ENCODE measurements around the gene MYO1H.

MYO1H gene

DNA sequence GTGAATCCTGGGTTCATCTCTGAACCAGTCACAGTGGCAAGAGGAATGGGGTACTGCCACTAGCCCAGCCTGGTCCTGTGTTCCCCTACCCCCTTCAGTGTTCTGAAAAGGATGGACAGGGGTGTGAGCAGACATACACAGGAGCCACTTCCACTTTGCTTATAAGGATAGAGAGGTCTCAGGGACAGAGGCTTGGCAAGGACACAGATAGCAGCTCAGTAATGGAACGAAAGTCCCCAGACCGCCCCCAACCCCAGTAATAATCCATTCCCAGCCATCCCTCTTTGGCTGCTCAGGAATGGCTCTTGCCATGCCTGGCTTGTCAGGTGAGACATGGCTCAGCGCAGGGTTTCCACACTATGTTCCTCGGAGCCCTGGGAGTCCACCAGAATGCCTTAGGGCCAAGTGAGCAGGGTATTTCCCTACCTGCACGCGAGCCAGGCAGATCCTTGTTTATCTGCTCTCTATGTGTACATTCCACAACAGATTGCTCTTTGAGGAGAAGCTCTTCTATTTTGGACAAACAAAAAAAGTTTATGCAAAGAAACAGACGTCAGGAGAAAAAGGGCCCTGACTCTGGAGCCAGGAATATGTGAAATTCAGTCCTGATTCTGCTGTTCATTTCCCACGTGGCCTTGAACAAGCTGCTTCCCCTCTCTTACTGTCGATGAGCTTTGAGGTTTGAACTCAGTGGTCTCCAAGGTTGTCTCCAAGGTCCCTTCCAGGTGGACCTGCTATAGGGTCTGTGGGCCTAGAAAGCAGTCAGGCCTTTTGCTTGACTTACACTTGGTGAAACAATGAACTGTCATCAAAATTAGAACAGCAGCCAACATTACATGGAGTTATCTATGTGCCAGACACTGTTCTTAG is 139.7 kb downstream of the MYO1H start:
- TF ChIP-seq, protein P1, sequence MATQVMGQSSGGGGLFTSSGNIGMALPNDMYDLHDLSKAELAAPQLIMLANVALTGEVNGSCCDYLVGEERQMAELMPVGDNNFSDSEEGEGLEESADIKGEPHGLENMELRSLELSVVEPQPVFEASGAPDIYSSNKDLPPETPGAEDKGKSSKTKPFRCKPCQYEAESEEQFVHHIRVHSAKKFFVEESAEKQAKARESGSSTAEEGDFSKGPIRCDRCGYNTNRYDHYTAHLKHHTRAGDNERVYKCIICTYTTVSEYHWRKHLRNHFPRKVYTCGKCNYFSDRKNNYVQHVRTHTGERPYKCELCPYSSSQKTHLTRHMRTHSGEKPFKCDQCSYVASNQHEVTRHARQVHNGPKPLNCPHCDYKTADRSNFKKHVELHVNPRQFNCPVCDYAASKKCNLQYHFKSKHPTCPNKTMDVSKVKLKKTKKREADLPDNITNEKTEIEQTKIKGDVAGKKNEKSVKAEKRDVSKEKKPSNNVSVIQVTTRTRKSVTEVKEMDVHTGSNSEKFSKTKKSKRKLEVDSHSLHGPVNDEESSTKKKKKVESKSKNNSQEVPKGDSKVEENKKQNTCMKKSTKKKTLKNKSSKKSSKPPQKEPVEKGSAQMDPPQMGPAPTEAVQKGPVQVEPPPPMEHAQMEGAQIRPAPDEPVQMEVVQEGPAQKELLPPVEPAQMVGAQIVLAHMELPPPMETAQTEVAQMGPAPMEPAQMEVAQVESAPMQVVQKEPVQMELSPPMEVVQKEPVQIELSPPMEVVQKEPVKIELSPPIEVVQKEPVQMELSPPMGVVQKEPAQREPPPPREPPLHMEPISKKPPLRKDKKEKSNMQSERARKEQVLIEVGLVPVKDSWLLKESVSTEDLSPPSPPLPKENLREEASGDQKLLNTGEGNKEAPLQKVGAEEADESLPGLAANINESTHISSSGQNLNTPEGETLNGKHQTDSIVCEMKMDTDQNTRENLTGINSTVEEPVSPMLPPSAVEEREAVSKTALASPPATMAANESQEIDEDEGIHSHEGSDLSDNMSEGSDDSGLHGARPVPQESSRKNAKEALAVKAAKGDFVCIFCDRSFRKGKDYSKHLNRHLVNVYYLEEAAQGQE (IDR thresholded peaks at IDR 0.05; ENCODE audit: insufficient read depth in 1 of 2, low read depth in 2 of 2, low read length in 2 of 2), result no peak

DNA sequence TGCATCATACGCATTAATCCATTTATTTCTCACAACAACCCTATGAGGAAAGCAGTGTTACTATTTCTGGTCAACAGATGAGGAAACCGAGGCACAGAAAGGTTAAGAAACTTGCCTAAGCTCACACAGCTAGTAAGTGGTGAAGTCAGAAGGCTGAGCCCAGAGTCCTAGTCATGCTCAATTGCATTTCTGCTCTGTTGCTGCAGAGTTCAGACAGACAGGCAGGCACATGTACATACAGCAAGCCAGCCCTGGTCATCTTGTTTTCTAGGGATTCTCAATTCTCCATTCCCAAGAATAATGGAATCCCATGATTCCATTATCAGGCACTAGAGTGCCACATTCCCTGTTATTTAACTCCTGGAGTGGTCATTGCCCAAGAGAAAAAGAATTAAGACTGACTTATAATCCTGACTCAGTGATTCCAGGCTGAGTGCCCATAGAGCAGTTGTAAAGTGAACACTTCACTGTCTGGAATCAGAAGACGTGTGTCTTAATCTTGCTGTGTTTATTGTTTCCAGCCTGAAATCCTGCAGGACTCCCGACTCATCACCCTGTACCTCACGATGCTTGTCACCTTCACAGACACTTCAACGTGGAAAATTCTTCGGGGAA is 140.5 kb downstream of the MYO1H start:
- TF ChIP-seq TAF1 (IDR thresholded peaks at IDR 0.05; ENCODE audit: borderline replicate concordance, insufficient read depth, low read length), result no peak
- no peak for TF ChIP-seq POLR2AphosphoS5 (IDR thresholded peaks at IDR 0.05; ENCODE audit: low read depth, low read length)
- TF ChIP-seq FOXP2 (optimal IDR thresholded peaks at IDR 0.05; ENCODE audit: borderline replicate concordance, extremely low read depth, extremely low read length, insufficient read depth), result no peak
- TF ChIP-seq, protein P1 (IDR thresholded peaks at IDR 0.05; ENCODE audit: insufficient read depth in 1 of 2, low read depth in 2 of 2, low read length in 2 of 2), result no peak
- TF ChIP-seq SIN3A (IDR thresholded peaks at IDR 0.05; ENCODE audit: borderline replicate concordance, insufficient read depth, low read length), result no peak

DNA sequence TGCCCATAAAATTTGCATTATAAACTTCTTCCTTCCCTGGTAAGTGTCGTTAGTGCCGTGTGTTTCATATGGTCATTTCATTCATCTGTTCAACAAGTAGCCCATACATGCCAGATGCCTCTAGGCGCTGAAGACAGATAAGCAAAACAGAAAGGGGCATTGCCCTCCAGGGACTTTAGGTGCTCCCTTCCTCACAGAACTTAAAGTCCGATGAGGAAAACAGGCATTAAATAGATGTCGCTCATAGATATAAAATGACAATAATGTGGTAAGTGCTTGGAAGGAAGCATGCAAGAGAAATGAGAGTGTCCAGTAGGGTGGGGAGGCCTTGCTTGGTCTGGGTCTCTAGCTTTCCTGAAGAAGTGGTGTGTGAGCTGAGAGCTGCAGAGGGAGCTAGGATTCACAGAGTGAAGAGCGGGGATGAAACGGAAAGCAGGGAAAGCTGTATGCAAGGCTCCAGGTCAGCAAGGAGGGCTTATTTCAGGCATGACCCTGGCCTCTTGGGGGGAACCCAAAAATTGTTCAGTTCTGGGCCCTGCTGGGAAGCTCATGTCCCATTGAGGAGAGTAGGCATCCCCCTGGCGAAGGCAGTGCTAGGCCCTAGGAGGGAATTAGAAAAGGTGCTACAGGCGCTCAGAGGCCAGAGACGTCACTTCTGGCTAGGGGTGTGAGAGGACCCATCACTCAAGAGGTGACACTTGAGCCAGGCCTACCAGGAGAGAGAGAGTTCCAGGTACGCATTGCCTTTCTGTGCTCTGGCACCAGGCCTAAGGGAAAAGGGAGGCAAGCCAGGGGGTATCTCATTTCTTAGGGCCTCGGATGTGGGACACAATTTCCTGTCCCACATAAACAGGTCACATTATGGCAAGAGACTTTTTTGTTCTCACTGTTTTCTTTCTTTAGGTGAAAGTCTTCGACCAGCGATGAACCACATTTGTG is 141.6 kb downstream of the MYO1H start:
- no peak for TF ChIP-seq SIN3A (IDR thresholded peaks at IDR 0.05; ENCODE audit: borderline replicate concordance, insufficient read depth, low read length)

DNA sequence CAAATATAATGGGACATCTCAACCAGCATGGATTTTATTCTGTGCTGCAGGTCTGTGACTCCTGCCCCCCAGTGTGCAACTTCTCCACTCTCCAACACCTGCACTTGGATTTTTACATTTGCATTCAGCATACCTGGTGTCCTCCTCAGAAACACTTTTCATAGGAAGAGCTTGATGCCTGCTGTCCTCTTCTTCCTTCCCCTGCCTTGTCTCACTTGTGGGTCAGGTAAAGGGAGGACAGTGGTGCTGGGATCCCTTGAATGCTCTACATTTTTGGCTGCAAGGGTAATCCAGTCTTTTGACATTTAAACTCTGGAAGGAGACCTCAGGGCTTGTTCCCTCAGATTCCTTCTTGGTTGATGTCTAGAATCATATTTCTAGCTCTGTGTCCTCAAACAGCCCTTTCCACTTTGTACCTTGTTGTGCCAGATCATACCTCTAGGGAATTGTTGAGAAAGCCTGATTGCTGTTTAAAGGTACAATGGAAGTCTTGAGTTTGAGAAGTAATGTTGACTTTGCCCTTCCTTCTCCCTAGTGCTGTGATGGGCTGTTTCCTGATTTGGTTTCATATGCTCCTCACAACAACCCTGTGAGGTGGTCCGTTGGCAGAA is 142.4 kb downstream of the MYO1H start:
- TF ChIP-seq, protein P1 (IDR thresholded peaks at IDR 0.05; ENCODE audit: insufficient read depth in 1 of 2, low read depth in 2 of 2, low read length in 2 of 2), result no peak
- TF ChIP-seq FOXP2 (optimal IDR thresholded peaks at IDR 0.05; ENCODE audit: borderline replicate concordance, extremely low read depth, extremely low read length, insufficient read depth) (no peak), POLR2AphosphoS5 (IDR thresholded peaks at IDR 0.05; ENCODE audit: low read depth, low read length) (no peak), SIN3A (IDR thresholded peaks at IDR 0.05; ENCODE audit: borderline replicate concordance, insufficient read depth, low read length) (no peak), TAF1 (IDR thresholded peaks at IDR 0.05; ENCODE audit: borderline replicate concordance, insufficient read depth, low read length) (no peak)

DNA sequence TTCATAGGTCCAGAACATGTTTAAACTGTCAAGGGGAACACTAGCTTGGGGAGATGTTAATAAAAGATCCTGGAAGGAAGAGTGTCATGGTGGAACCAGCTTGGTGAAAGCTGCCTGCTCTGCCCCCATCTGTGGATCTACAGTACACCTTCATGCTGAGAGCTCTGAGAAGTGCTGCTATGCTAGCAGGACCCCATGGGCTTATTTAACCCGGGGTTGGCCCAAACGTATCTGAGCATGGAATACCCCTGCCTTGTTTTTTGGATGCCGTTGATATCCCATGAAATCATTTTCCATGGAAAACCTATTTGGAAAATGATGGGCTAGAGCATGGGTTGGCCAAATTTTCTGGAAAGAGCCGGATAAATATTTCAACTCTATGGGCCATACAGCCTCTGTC is 144.0 kb downstream of the MYO1H start:
- TF ChIP-seq FOXP2 (optimal IDR thresholded peaks at IDR 0.05; ENCODE audit: borderline replicate concordance, extremely low read depth, extremely low read length, insufficient read depth), result no peak
- TF ChIP-seq SIN3A (IDR thresholded peaks at IDR 0.05; ENCODE audit: borderline replicate concordance, insufficient read depth, low read length), result no peak
- TF ChIP-seq POLR2AphosphoS5 (IDR thresholded peaks at IDR 0.05; ENCODE audit: low read depth, low read length), result no peak
- no peak for TF ChIP-seq TAF1 (IDR thresholded peaks at IDR 0.05; ENCODE audit: borderline replicate concordance, insufficient read depth, low read length)
- TF ChIP-seq, protein P1 (IDR thresholded peaks at IDR 0.05; ENCODE audit: insufficient read depth in 1 of 2, low read depth in 2 of 2, low read length in 2 of 2), result no peak

All from PFSK-1 (cell line).